Upper lobe of left lung (tissue), 4 donors: ENCODE results near the gene PHF21B.

Source experiments
- POLR2A ChIP-seq, 4 donors: fragments of 450-650 bp; IDR thresholded peaks; one replicate each; pipeline ENCODE4 v1.5.1; 2016 to 2017; ENCODE audit warnings: antibody characterized with exemption in 4 of 4, mild to moderate bottlenecking in 2 of 4
- TF ChIP-seq, protein P1 (sequence below), 6 experiments: fragments of 450-650 bp in 4 of 6; fragments of 200-600 bp in 2 of 6; sonication (generic) in 2 of 6; IDR thresholded peaks; one replicate each; pipeline ENCODE4 v1.5.1; 2016 to 2019; ENCODE audit warnings: antibody characterized with exemption in 6 of 6

DNA sequence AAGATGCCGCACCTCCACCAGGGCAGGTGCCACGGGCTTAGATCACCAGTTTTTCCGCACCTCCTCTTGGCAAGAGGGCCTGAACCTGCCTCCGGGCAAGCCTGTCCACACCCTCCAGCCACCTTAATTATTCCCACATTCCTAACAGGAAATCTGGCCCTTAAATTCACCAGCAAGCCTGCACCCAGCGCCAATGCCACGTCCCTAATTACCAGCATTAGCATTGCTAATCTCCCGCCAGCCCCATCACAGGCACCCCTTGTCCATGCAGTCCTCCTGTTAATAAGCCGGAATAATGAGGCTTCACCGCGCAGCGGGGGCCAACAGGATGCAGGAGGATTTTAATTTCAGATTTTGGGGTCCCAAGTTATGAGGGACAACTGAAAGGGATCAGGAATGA is 69.7 kb downstream of the PHF21B start:
- TF ChIP-seq POLR2A (IDR thresholded peaks at IDR 0.05): no peak
- TF ChIP-seq, protein P1, sequence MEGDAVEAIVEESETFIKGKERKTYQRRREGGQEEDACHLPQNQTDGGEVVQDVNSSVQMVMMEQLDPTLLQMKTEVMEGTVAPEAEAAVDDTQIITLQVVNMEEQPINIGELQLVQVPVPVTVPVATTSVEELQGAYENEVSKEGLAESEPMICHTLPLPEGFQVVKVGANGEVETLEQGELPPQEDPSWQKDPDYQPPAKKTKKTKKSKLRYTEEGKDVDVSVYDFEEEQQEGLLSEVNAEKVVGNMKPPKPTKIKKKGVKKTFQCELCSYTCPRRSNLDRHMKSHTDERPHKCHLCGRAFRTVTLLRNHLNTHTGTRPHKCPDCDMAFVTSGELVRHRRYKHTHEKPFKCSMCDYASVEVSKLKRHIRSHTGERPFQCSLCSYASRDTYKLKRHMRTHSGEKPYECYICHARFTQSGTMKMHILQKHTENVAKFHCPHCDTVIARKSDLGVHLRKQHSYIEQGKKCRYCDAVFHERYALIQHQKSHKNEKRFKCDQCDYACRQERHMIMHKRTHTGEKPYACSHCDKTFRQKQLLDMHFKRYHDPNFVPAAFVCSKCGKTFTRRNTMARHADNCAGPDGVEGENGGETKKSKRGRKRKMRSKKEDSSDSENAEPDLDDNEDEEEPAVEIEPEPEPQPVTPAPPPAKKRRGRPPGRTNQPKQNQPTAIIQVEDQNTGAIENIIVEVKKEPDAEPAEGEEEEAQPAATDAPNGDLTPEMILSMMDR (IDR thresholded peaks at IDR 0.05): no peak
